GM21515 (cell line): ENCODE measurements around the gene PC.

Experiments used
- ATAC-seq: cut with Tn5 transposase; IDR thresholded peaks from one replicate; pipeline ENCODE4 v1.9.1; 2021; ENCODE audit not compliant: unreplicated experiment

PC gene

DNA sequence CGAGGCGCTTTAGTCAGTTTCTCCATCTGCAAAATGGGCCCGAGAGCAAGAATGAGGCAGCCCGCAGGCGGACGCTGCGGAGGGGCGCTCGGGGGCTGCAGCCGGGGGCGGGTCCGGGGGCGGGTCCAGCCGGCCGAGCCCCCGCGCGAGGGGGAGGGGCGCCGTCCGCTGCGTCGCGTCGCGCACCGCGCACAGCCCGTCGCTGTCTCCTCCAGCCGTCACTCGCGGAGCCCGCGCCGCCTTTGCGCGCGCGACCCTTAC, 282 bp downstream of the PC start:
- no peak for ATAC-seq

DNA sequence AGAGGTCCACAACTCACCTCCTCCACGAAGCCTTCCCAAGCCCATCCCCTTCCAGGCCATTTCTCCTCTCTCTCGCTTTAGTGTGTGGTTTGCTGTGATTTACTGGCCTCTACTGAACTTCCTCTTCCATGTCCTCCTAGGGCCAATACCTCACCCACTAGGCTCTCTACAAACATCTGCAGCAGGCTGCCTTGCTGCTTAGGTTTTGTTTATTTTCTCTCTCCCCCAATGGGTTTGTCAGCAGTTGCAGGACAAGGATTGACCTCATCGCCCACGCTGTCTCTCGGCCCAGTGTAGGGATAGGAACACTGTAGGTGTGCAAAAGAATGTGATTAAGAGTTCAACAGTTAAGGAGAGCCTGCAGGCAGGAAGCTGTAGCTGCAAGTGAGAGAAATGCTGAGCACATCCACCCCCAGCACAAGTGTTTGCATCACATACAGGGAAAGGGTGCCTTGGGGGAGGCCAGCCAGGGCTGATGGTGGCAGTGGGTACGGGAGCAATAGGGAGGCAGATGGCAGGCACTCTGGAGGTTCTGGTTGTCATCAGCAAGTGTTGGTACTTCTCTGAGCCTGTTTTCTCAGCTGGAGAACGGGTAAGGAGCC, 1.4 kb downstream of the PC start:
- no peak for ATAC-seq

DNA sequence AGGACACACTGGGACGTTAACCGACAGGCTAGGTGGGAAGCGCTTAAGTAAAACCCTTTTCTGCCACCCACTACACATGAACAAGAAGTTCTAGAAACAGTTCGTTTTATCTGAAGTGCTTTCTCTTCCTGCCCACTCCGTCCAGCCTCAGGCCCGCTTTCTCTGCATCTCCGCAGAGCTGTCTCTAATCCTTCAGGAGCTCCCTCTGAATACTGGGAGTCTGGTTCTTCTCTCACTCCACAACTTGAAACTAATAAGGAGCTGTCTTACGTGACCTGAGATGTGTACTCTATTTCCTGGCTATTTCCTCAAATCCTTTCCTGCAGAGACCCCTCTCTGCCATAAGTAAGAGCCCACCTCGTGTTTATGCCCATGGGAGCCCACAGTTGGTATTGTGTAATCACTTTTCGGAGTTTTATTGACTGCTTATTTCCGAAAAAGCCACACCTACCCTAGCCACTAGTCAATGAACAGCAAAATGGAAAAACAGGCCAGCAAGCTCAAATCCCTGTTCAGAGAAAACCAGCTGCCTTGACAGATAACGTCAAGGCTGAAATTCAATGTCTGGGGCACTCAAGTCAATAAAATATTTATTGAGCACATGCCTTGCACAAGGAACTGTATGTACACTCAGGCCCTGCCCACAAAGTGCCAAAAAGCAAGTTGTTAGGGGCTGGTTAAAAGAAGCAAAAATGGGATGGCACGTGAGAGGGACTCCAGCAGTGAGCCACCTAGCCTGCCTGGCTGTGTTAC, 4.9 kb downstream of the PC start:
- ATAC-seq, result no peak

DNA sequence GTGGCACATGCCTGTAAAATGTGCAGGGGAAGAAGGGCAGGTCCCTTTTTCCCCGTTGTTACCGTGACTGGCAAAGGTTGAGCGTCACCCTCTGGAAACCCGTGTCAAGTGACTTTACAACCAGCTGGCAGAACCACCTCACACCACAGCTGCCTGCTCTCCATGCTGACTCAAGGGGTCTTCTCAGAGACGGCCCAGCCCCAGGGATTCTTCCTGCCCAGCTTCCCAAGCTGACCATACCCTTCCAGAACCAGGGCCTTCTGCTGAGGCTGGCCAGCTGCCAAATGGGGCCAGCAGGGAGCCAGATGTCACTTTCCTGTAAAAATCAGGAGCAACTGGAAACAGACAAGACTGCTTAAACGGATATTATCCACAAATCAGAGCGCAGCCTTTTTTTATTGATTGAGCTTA, 6.3 kb downstream of the PC start:
- no peak for ATAC-seq

DNA sequence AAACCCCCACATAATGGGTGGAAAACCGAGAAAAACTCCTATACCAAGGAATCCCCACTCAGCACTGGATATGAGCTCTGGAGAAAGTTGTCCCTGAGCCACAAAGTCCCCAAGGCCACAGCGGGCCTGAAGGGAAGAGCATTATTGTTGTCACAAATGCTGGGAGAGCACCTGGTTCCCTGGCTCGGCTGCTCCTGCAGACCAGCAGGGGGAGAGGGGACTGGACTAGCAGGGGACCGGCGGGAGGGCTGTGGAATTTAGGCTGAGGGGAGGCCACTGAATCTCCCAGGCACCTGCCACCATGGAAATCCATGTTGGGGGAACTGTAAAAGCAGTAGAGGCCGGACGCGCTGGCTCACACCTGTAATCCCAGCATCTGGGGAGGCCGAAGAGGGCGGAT, 7.0 kb downstream of the PC start:
- no peak for ATAC-seq

DNA sequence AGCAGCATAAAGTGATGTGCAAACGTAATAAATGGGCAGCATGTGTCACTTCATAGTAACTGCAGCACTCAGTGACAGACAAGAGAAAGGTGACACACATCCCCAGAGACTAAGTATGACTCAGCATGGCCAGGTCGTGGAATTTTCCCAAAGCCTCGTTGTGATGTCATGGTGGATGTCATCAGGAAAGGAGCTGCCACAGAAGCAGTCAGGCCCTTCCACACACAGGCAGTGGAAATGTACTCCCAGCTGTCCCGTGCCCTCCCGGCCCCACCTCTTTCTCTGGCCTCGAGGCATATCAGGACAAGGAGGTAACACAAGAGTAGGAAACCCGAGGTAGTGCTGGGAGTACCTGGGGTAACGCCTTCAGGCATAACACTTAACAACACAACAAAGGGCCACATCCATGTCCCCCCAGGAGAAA, 8.1 kb downstream of the PC start:
- no peak for ATAC-seq

DNA sequence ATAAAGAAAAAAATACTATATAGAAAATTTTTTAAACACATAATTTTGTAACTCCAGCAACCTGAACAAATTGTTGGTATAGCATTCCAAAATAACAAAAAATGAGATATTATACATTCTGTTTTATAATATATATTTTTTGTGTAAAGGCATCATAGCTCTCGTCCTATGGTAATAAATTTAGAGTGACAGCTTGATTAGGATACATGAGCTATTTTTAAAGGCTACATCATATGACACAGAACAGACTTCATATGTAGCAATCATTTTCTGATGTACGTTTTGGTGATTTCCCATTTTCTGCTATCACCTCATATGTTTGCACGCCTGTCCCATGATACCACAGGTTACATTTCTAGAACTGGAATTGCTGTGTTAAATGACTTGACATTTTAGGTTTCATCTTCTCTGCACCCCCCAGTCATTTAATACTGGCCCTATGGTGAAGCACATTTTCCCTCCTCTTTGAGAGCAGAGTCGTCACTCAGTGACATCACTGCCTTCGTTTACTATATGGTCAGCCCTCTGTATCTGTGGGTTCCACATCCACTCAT, 19.5 kb downstream of the PC start:
- no peak for ATAC-seq

DNA sequence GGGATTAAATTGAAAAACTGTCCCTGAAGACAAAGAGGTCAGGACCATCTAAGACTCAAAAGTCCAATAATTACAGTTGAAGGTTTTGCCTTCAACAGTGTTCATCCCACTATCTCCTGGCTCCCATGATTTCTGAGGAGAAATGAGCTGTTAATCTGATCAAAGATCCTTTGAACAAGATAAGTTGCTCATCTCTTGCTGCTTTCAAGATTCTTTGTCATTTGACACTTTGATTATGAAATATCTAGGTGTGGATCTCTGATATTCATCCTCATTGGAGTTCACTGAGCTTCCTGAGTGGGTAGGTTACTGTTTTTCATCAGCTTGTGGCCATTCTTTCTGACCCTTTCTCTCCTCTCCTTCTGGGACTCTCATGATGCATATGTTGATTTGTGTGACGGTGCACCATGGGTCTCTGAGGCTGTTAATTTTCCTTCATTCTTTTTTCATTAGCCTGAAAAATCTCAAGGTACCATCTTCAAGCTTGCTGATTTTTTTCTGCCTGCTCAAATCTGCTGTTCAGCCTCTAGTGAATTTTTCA, 20.9 kb downstream of the PC start:
- ATAC-seq, result no peak

DNA sequence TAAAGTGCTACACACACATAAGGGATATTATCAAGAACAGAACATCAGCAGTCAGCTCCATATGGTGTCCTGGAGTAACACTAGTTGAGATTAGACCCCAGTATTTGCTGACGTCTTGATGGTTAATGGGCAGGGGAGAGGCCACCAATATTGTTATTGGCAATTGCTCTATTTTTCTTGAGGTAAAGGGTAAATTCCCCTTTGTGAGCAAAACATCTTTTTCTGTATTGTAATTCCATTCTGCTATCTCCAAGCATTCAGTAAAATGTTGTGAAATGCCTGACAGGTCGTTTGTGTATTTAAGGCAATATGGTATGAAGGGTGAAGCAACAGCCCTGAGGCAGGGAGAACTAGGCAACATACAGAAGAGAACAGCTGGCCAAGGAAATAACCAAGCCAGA, 21.9 kb downstream of the PC start:
- ATAC-seq, result no peak

DNA sequence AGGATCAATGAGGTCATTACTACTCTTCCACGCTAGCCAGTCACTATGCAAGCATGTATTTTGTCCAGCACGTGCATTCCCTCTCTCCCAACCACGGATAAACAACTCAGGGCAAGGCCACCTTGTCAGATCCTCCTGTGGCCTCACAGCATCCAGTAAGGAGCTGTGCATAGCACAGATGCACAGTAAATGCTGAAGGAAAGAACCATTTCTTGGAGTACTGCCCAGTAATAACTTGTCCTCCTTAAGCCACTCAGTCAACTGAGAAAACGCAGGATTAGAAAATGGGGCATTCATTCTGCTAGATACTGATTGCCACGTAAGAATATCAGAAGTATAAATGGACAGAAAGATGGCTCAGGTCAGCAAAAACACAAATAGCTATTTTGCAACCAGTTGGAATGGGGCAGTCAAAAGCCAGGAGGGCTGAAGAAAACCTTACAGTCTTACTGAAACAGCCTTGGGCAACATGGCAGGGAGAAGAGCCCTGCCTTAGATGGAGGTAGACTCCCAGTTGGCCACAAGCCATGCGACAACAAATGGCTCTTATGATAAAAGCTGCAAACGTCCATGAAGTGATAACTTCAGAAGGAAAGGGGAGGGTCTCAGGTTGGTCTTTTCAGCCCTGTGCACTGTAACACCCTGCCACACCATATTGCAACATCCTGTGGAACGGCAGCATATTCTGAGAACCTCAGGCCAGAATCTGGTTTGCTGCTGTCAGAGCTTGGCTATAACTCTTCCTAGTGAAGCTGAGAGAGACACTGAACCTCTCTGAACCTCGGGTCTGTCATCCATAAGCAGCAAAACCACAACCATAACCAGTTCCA, 23.0 kb downstream of the PC start:
- ATAC-seq, result no peak

DNA sequence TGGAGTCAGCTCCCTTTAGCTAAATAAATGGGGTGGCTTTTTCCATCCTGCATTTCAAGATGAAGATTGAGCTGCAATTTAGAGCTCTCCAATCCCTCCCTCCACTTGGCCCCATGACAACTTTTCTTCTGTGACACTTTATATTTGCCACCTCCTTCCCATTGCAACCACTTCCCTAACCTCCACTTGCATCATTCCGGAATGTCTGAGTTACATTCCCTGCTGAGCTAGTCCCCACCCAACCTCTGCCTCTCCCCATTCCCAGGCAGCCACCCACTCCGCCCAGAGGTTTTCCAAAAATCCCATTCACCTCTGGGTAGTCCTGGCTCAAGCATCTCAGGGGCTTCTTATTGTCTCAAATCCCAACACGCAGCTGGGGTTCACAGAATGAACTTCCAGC, 24.7 kb downstream of the PC start:
- no peak for ATAC-seq

DNA sequence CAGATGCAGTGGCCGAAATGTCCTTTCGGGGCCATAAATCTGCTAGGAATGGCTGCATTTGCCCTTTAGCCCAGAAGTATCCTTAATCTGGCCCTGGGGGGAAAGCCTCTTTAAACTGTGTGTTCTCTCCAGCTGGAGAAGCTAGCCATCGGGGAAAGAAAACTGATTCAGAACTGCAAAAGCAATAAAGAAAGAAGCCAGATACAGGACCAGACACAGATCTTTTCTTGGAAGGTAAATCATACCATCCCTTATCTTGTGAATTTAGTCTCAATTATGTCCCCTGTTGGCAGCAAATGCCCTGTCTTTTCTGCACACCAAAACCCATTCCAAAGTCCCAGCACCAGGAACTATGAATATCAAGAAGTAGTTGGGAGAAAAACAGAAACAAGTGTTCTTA, 25.6 kb downstream of the PC start:
- ATAC-seq, result no peak

DNA sequence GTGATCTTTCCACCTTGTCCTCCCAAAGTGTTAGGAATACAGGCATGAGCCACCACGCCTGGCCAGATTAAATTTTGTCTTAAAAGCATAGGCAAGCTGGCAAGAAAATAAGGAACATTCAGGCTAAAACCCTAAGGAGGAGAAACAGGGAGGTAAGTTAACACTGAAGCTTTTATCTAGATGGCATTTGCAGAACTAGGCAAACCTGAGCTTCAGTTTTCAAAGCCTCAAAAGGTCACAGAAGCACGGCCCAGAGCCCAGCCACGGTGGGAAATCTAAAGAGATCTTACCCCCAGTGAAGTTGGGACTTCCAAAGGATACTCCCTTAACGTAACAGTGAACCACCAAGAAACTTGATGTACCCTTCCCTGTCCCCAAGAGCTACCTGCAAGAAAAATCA, 28.4 kb downstream of the PC start:
- ATAC-seq, result no peak

DNA sequence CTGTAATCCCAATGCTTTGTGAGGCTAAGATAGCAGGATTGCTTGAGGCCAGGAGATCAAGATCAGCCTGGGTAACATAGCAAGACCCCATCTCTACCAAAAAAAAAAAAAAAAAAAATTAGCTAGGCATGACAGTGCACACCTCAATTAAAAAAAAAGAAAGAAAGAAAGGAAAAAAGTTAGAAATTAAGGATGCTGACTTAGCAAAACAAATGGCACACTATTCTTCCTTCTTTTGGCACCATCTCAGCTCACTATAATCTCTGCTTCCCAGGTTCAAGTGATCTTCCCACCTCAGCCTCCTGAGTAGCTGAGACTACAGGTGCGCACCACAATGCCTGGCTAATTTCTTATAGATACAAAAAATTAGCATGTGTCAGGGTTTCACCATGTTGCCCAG, 33.9 kb downstream of the PC start:
- ATAC-seq, result no peak

DNA sequence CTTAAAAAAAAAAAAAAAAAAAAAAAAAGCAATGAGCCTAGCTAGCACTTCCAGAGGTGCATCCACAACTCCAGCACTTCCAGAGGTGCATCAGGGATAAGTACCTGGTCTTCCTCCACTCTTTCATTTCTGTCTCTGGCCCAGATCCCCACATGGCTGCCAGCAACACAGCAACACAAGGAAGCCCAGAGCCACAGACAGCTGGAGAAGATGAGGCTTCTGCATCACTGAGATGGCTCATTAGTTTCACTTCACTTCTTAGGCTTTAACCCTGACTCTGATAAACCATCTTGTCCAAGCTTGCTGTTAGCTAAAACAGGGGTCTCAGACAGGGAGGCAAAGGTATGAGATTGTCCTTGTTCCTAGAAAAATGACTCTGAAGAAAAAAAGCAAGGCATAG, 35.6 kb downstream of the PC start:
- no peak for ATAC-seq

DNA sequence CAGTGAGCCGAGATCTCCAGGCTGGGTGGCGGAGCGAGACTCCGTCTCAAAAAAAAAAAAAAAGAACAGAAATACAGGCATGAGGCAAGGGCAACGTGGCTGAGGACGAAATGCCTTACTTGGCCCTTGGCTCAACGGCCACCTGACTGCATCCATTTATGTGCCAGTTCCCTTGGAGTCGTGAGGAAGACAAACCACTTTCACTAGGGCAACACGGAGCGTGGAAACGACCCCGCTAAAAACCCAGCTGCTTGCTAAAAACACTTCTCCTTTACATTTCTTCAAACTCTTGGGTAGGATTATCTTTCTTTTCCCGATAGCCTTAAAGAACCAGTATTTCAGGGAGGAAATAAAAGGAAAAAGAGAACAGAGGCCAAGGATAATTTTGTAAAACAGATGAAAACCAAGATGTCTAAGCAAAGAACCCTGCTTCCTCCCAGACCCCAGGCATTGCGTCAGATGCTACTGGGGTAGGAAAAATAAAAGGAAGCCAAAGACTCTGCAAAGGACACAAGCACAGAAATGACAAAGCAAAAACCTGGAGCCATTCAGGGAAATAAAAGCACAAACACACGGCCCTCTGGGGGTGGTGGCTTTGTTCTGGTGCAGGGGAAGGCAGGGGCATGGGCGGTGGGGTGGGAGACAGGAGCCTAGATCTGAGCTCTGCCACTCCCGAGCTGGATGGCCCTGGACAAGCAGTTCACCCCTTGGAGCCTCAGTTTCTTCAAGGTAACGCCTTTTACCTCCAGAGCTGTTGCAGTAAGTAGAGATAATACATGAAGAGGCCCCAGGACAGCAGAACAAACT, 37.0 kb downstream of the PC start:
- no peak for ATAC-seq

DNA sequence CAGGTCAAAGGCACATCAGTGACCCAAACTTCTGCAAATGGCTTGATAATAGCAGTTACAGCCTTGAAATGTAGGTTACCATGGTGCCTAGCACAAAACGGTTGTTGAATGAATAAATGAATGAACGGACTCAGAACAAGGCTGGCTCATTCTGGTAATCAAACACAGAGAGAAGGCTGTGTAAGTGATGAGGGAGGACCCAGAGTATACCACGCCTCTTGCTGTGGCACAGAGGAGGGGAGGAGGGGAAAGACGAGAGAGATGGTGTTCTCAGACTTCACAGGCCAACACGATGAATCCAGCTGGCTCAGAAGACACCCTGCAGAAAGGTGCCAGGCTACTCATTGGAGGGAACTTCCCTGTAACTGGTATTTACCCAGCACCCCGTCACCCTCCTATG, 38.3 kb downstream of the PC start:
- ATAC-seq, result no peak

DNA sequence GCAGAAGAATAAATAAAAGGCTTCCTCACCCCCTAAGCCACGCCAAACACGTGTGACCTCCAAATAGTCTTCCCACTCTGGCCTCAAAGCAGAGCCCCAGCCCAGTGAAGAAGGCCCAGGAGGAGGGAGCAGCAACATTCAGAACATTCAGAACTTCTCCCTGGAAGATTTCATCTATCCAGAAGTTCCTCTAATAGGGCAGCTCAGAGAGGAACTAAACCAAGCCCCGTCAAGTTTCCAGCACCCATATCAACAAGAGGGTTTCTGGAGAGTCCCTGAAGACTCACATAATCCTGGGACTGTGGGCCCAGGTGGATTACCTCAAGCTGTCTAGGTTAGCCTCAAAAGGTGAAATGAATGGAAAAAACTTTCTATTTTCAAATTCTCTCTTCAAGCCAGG, 39.4 kb downstream of the PC start:
- ATAC-seq, result no peak

DNA sequence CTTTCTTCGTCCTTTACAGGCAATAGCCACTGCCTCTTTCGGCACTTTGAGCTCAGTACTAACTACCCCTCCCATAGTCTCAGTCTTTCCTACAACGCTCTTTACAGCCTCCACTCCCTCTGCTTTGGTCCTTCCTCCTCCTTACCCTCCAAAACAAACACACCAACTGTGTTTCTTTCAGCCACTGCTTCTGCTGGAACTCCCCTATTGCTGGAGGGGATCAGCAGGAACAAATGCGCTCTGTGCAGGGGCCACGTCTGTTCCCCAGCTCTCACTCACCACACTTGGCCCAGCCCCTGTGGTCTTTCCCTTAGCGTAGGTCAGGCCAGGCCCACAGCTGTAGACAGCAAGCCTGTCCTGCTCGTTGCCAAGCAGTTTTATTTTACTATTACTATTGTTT, 42.3 kb downstream of the PC start:
- ATAC-seq, result no peak

DNA sequence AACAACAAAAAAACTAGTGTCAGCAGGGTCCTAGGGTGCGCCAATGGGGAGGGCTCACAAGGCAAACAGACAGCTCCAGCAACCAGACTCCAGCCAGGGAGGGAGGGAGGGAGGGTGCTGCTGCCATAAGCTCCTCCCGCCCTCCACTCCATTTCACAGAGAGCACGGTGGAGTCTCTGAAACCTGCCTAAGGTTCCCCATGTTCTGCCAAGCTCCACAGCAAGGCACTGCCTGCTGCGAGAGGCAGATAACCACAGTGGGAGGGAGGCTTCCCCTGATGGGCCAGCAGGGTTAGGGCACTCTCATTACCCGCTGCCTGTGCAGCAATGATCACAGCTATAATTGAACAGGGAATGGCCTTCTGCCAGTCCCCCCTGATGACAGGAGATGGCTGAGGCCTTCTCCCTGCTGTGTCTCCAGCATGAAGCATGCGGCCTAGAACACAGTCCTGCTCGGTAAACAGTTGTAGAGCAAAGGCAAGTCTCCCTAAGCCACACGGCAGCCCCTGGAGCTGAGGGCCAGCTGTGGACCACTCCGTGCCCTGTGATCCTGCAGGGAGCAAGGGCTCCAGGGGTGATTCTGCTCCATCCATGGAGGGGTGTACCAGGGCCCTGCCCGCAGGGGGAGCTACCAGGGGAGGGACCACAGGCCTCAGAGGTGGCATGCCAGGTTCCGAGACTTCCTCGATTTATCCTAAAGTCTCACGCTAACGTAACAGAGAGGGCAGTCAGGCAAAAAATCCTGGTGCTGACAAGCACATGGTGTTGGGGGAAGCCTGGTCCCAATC, 42.9 kb downstream of the PC start:
- no peak for ATAC-seq
